GM23338 (cell line): ENCODE results near the gene FHL2. TPM values are rescaled to one million over a fixed set of nuclear protein-coding genes. Genes with fewer than 3 reads are reported as not detected.

Experiments
- ATAC-seq: fragments of 200-7000 bp; cut with Tn5 transposase; 3 replicates; pipeline ENCODE4 v1.9.1; 2020
- DNase-seq: peaks from one replicate; pipeline ENCODE4 v3.0.0-alpha.2; 2015; ENCODE audit warnings: low spot score
- H2AFZ ChIP-seq: fragments of 200-600 bp; sonication (generic); 2 replicates; pipeline ENCODE4 v1.8.0; 2016; ENCODE audit warnings: antibody characterized with exemption, mild to moderate bottlenecking, moderate library complexity
- H3F3A ChIP-seq: fragments of 200-600 bp; sonication (generic); replicated peaks from 2 replicates; pipeline ENCODE4 v1.8.0; 2017; ENCODE audit warnings: antibody characterized with exemption, mixed run types, low read depth
- H3K27ac ChIP-seq: fragments of 200-600 bp; sonication (generic); 2 replicates; pipeline ENCODE4 v1.6.1; 2016; ENCODE audit warnings: low read depth
- H3K27me3 ChIP-seq: fragments of 200-600 bp; sonication (generic); 2 replicates; pipeline ENCODE4 v1.8.0; 2016; ENCODE audit warnings: mild to moderate bottlenecking, mixed run types, moderate library complexity; ENCODE audit not compliant: insufficient read depth
- H3K36me3 ChIP-seq: fragments of 200-600 bp; sonication (generic); 2 replicates; pipeline ENCODE4 v1.8.0; 2016; ENCODE audit warnings: mild to moderate bottlenecking; ENCODE audit not compliant: insufficient read depth
- H3K4me1 ChIP-seq: fragments of 200-600 bp; sonication (generic); 2 replicates; pipeline ENCODE4 v1.8.0; 2016; ENCODE audit warnings: mild to moderate bottlenecking, moderate library complexity; ENCODE audit not compliant: insufficient read depth
- H3K4me2 ChIP-seq: fragments of 200-600 bp; sonication (generic); 2 replicates; pipeline ENCODE4 v1.7.1; 2017; ENCODE audit warnings: mixed run types
- H3K4me3 ChIP-seq: fragments of 200-600 bp; sonication (generic); 2 replicates; pipeline ENCODE4 v1.6.1; 2016; ENCODE audit warnings: mixed run types
- H3K79me2 ChIP-seq: fragments of 200-600 bp; sonication (generic); replicated peaks from 2 replicates; pipeline ENCODE4 v1.8.0; 2017; ENCODE audit warnings: mild to moderate bottlenecking; ENCODE audit not compliant: insufficient read depth
- H3K9me2 ChIP-seq: fragments of 200-600 bp; sonication (generic); 2 replicates; pipeline ENCODE4 v1.8.0; 2017; ENCODE audit not compliant: insufficient read depth
- H4K20me1 ChIP-seq: fragments of 200-600 bp; sonication (generic); replicated peaks from 2 replicates; pipeline ENCODE4 v1.8.0; 2017; ENCODE audit warnings: mild to moderate bottlenecking; ENCODE audit not compliant: insufficient read depth
- H3K27ac Mint-ChIP-seq: 2 replicates; pipeline ENCODE4 v1.8.0; 2020; ENCODE audit warnings: inconsistent platforms, mild to moderate bottlenecking, moderate library complexity, mixed read lengths
- H3K27me3 Mint-ChIP-seq: 3 replicates; pipeline ENCODE4 v1.8.0; 2022; ENCODE audit warnings: low read depth, mild to moderate bottlenecking, moderate library complexity, mixed read lengths, inconsistent platforms; ENCODE audit not compliant: insufficient read depth, poor library complexity
- H3K36me3 Mint-ChIP-seq: 3 replicates; pipeline ENCODE4 v1.8.0; 2021; ENCODE audit warnings: low read depth, mild to moderate bottlenecking, inconsistent platforms, moderate library complexity, mixed read lengths
- H3K4me1 Mint-ChIP-seq: 3 replicates; pipeline ENCODE4 v1.8.0; 2020; ENCODE audit warnings: mild to moderate bottlenecking, inconsistent platforms, mixed read lengths
- H3K4me3 Mint-ChIP-seq: 3 replicates; pipeline ENCODE4 v1.8.0; 2021; ENCODE audit warnings: moderate library complexity, mild to moderate bottlenecking, inconsistent platforms, mixed read lengths
- H3K9me3 Mint-ChIP-seq: 3 replicates; pipeline ENCODE4 v1.8.0; 2020; ENCODE audit warnings: moderate library complexity, mild to moderate bottlenecking, inconsistent platforms, mixed read lengths
- CREB1 ChIP-seq: fragments of 250-450 bp; sonication (Bioruptor Pico); IDR thresholded peaks from 2 replicates; pipeline ENCODE4 v1.5.0; 2020; ENCODE audit warnings: low read depth, mild to moderate bottlenecking, moderate library complexity
- ETS1 ChIP-seq: IDR thresholded peaks from 2 replicates; pipeline ENCODE4 v1.6.1; 2016; ENCODE audit warnings: antibody characterized with exemption
- EZH2 ChIP-seq: fragments of 200-600 bp; sonication (generic); IDR thresholded peaks from one replicate; pipeline ENCODE4 v1.8.0; 2017; ENCODE audit warnings: antibody characterized with exemption, mild to moderate bottlenecking, low read depth; ENCODE audit not compliant: unreplicated experiment
- EZH2phosphoT487 ChIP-seq: fragments of 200-600 bp; sonication (generic); IDR thresholded peaks from one replicate; pipeline ENCODE4 v1.8.1; 2018; ENCODE audit warnings: antibody characterized with exemption; ENCODE audit not compliant: unreplicated experiment
- JUNB ChIP-seq: IDR thresholded peaks from one replicate; pipeline ENCODE4 v1.6.1; 2016; ENCODE audit warnings: antibody characterized with exemption; ENCODE audit not compliant: unreplicated experiment
- NANOG ChIP-seq: IDR thresholded peaks from 2 replicates; pipeline ENCODE4 v1.6.1; 2016; ENCODE audit warnings: antibody characterized with exemption, borderline replicate concordance
- POLR2AphosphoS5 ChIP-seq: IDR thresholded peaks from 2 replicates; pipeline ENCODE4 v1.6.1; 2016; ENCODE audit warnings: antibody characterized with exemption, low read depth
- REST ChIP-seq: IDR thresholded peaks from one replicate; pipeline ENCODE4 v1.6.1; 2018; ENCODE audit warnings: antibody characterized with exemption; ENCODE audit not compliant: unreplicated experiment
- STAT1 ChIP-seq: IDR thresholded peaks from one replicate; pipeline ENCODE4 v1.6.1; 2016; ENCODE audit warnings: antibody characterized with exemption; ENCODE audit not compliant: unreplicated experiment
- ZNF114 ChIP-seq: fragments of 250-450 bp; sonication (Bioruptor Pico); IDR thresholded peaks from 2 replicates; pipeline ENCODE4 v1.5.0; 2020; ENCODE audit warnings: mild to moderate bottlenecking, moderate library complexity
- ZNF331 ChIP-seq: fragments of 250-450 bp; sonication (Bioruptor Pico); IDR thresholded peaks from 2 replicates; pipeline ENCODE4 v1.5.0; 2020; ENCODE audit warnings: low read depth, mild to moderate bottlenecking, moderate library complexity
- polyA plus RNA-seq: library from polyadenylated mRNA; unstranded; fragments of >200 nt; fragmentation: Nextera tagmentation; extraction: Ambion mirVana; gene quantifications from 2 replicates; pipeline ENCODE4 v1.2.1, GENCODE V29; 2016
- total RNA-seq: library from RNA; depleted of rRNA; stranded (reverse); fragments of >200 nt; shearing (Covaris generic); gene quantifications from 2 replicates; pipeline ENCODE4 v1.2.3, GENCODE V29; 2014
- TF ChIP-seq, protein P1 (sequence below), 2 experiments: fragments of 200-600 bp in 1 of 2; sonication (generic) in 1 of 2; conservative IDR thresholded peaks; 2 replicates each; pipeline versions ENCODE4 v1.5.1 to v1.6.1; 2016 to 2017; ENCODE audit warnings: antibody characterized with exemption in 2 of 2, low read depth in 2 of 2, mild to moderate bottlenecking in 2 of 2, moderate library complexity in 1 of 2
- TF ChIP-seq, protein P2 (sequence below): fragments of 250-450 bp; sonication (Bioruptor Pico); IDR thresholded peaks from 2 replicates; pipeline ENCODE4 v1.5.0; 2020; ENCODE audit warnings: mild to moderate bottlenecking, moderate library complexity

FHL2 gene
- total and polyA plus RNA-seq, 2 experiments from 2014 or later, result 29.0 to 30.9 TPM

DNA sequence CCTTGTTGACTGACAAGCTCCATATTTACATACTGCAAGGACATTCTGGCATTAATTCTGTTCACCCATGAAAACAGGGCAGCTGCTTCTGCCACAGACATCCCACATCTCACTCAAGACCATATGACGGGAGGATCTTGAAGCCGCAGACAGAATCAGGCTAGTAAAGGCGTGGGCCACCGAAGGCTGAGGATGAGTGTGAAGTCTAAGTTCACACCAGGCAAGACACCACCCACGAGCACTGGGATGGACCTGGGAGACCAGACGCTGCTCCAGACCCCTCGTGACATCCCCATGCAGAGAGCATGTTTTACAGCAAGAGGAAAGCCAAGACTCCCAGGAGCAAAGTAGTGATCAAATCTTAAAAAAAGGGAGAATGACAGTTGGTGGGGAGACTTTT lies 3.2 kb downstream of the FHL2 start:
- Mint-ChIP-seq H3K27me3 (peaks cover 24% of the 10 kb centered on the region), H3K36me3 (peaks cover 20% of the 10 kb centered on the region; the same call in 2 of the 3 replicates), H3K27ac (no peak overlapping the region), H3K4me3 (no peak overlapping the region), H3K4me1 (peaks cover 16% of the 10 kb centered on the region), H3K9me3 (peaks cover 6% of the 10 kb centered on the region; the same call in 2 of the 3 replicates)
- Histone ChIP-seq H3K9me2 (no peaks in the 10 kb centered on the region), H3K4me3 (no peak overlapping the region), H3F3A (peaks cover 4% of the 10 kb centered on the region; the same call in 1 of the 2 replicates), H3K79me2 (peaks cover 71% of the 10 kb centered on the region), H4K20me1 (peaks cover 10% of the 10 kb centered on the region; the same call in 1 of the 2 replicates), H3K4me1 (peaks cover 5% of the 10 kb centered on the region; the same call in 1 of the 2 replicates), H3K4me2 (no peak overlapping the region), H3K27ac (no peak overlapping the region), H3K27me3 (peaks cover 26% of the 10 kb centered on the region), H2AFZ (no peak overlapping the region), H3K36me3 (no peaks in the 10 kb centered on the region)
- ATAC-seq, result no peak
- TF ChIP-seq JUNB (no peak), CREB1 (CRISPR knock-in tag) (no peak), REST (no peak), NANOG (no peak), POLR2AphosphoS5 (no peak), ETS1 (no peak), EZH2 (no peak), ZNF114 (CRISPR knock-in tag) (no peak), ZNF331 (no peak), EZH2phosphoT487 (no peak), STAT1 (no peak)
- TF ChIP-seq, protein P1, sequence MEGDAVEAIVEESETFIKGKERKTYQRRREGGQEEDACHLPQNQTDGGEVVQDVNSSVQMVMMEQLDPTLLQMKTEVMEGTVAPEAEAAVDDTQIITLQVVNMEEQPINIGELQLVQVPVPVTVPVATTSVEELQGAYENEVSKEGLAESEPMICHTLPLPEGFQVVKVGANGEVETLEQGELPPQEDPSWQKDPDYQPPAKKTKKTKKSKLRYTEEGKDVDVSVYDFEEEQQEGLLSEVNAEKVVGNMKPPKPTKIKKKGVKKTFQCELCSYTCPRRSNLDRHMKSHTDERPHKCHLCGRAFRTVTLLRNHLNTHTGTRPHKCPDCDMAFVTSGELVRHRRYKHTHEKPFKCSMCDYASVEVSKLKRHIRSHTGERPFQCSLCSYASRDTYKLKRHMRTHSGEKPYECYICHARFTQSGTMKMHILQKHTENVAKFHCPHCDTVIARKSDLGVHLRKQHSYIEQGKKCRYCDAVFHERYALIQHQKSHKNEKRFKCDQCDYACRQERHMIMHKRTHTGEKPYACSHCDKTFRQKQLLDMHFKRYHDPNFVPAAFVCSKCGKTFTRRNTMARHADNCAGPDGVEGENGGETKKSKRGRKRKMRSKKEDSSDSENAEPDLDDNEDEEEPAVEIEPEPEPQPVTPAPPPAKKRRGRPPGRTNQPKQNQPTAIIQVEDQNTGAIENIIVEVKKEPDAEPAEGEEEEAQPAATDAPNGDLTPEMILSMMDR (conservative IDR thresholded peaks at IDR 0.05; ENCODE audit: low read depth in 2 of 2), result no peak
- TF ChIP-seq, protein P2, sequence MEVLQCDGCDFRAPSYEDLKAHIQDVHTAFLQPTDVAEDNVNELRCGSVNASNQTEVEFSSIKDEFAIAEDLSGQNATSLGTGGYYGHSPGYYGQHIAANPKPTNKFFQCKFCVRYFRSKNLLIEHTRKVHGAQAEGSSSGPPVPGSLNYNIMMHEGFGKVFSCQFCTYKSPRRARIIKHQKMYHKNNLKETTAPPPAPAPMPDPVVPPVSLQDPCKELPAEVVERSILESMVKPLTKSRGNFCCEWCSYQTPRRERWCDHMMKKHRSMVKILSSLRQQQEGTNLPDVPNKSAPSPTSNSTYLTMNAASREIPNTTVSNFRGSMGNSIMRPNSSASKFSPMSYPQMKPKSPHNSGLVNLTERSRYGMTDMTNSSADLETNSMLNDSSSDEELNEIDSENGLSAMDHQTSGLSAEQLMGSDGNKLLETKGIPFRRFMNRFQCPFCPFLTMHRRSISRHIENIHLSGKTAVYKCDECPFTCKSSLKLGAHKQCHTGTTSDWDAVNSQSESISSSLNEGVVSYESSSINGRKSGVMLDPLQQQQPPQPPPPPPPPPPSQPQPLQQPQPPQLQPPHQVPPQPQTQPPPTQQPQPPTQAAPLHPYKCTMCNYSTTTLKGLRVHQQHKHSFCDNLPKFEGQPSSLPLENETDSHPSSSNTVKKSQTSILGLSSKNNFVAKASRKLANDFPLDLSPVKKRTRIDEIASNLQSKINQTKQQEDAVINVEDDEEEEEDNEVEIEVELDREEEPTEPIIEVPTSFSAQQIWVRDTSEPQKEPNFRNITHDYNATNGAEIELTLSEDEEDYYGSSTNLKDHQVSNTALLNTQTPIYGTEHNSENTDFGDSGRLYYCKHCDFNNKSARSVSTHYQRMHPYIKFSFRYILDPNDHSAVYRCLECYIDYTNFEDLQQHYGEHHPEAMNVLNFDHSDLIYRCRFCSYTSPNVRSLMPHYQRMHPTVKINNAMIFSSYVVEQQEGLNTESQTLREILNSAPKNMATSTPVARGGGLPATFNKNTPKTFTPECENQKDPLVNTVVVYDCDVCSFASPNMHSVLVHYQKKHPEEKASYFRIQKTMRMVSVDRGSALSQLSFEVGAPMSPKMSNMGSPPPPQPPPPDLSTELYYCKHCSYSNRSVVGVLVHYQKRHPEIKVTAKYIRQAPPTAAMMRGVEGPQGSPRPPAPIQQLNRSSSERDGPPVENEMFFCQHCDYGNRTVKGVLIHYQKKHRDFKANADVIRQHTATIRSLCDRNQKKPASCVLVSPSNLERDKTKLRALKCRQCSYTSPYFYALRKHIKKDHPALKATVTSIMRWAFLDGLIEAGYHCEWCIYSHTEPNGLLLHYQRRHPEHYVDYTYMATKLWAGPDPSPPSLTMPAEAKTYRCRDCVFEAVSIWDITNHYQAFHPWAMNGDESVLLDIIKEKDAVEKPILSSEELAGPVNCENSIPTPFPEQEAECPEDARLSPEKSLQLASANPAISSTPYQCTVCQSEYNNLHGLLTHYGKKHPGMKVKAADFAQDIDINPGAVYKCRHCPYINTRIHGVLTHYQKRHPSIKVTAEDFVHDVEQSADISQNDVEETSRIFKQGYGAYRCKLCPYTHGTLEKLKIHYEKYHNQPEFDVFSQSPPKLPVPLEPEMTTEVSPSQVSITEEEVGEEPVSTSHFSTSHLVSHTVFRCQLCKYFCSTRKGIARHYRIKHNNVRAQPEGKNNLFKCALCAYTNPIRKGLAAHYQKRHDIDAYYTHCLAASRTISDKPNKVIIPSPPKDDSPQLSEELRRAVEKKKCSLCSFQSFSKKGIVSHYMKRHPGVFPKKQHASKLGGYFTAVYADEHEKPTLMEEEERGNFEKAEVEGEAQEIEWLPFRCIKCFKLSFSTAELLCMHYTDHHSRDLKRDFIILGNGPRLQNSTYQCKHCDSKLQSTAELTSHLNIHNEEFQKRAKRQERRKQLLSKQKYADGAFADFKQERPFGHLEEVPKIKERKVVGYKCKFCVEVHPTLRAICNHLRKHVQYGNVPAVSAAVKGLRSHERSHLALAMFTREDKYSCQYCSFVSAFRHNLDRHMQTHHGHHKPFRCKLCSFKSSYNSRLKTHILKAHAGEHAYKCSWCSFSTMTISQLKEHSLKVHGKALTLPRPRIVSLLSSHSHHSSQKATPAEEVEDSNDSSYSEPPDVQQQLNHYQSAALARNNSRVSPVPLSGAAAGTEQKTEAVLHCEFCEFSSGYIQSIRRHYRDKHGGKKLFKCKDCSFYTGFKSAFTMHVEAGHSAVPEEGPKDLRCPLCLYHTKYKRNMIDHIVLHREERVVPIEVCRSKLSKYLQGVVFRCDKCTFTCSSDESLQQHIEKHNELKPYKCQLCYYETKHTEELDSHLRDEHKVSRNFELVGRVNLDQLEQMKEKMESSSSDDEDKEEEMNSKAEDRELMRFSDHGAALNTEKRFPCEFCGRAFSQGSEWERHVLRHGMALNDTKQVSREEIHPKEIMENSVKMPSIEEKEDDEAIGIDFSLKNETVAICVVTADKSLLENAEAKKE, result no peak
- no peak for DNase-seq
